Measurements from ENCODE around the gene FAM110A. TPM values are rescaled to one million over a fixed set of nuclear protein-coding genes. Genes with fewer than 3 reads are reported as not detected.
A peak's percentile ranks its signal among the peaks of the same experiment; 100 is the strongest.

The FAM110A gene
- total and polyA plus RNA-seq, 9 of the 15 experiments (the other 6 are each of a cell fraction or from before 2014, with no cell fraction given), result 0.73 to 15.5 (median 3.6) TPM

GRCh38 chr20:824916-825315 lies 8.6 kb upstream of the FAM110A start:
- Histone ChIP-seq H3K9me3 (replicated peaks; ENCODE audit: control insufficient read depth, insufficient read depth, low read depth, low read length) (peaks cover 9% of the 10 kb centered on the region), H3K27me3 (ENCODE audit: control insufficient read depth in 2 of 2, insufficient read depth in 2 of 2, low read length in 2 of 2) (no peaks in the 10 kb centered on the region), H3K79me2 (ENCODE audit: control insufficient read depth, insufficient read depth, low read length) (no peaks in the 10 kb centered on the region), H3K36me3 (ENCODE audit: control insufficient read depth, insufficient read depth, low read length) (no peaks in the 10 kb centered on the region), H4K20me1 (replicated peaks; ENCODE audit: control insufficient read depth, insufficient read depth, low read length) (no peaks in the 10 kb centered on the region), H3K4me1 (replicated peaks in 1 of 2; ENCODE audit: control insufficient read depth in 2 of 2, insufficient read depth in 2 of 2, low read length in 2 of 2) (peaks cover 37 to 46% of the 10 kb centered on the region in 2 experiments), H3K4me2 (ENCODE audit: insufficient read depth, low read length) (no peak overlapping the region), H3K4me3 (no peak overlapping the region), H3K9me1 (ENCODE audit: control insufficient read depth, insufficient read depth, low read length) (no peaks in the 10 kb centered on the region), H2AFZ (ENCODE audit: low read depth, low read length) (no peak overlapping the region), H3K27ac (ENCODE audit: extremely low read depth, low read depth, low read length) (no peak overlapping the region), H3K9ac (ENCODE audit: insufficient read depth in 1 of 2, low read depth in 2 of 2, low read length in 2 of 2) (no peak overlapping the region)
- DNase-seq (ENCODE audit: extremely low read depth in 1 of 4, low spot score in 3 of 4) (no peak), ATAC-seq (no peak), FAIRE-seq (no peak)
- 70% methylated on average over 3 of the region's 4 CpGs for whole genome bisulfite sequencing (ENCODE audit: insufficient coverage, low coverage, missing lambda C conversion rate)
- in situ Hi-C loops (cut with MboI) (no loop called here), intact Hi-C loops (cut with micrococcal nuclease) (no loop called here)
- no TSS peak for BruUV-seq (replicated peaks)
- ChIA-PET POLR2A (interaction anchor here (0.6 kb wide), 1 partner anchor 280 kb away, joined by 3 read pairs; no protein-coding TSS in a partner anchor), CTCF (ENCODE audit: low intra/inter-chr PET ratio) (no interaction called here)
- TF ChIP-seq RNF219 (CRISPR knock-in tag; IDR thresholded peaks at IDR 0.05), result no peak

GRCh38 chr20:825710-826421 lies 7.6 kb upstream of the FAM110A start:
- Histone ChIP-seq H3K4me2 (ENCODE audit: insufficient read depth, low read length) (no peak overlapping the region), H2AFZ (ENCODE audit: low read depth, low read length) (0 out of 2 replicates have a peak overlapping the region, but pooled peaks have one; percentile 32), H3K9me1 (ENCODE audit: control insufficient read depth, insufficient read depth, low read length) (no peaks in the 10 kb centered on the region), H3K27me3 (ENCODE audit: control insufficient read depth in 2 of 2, insufficient read depth in 2 of 2, low read length in 2 of 2) (no peaks in the 10 kb centered on the region), H3K9me3 (replicated peaks; ENCODE audit: control insufficient read depth, insufficient read depth, low read depth, low read length) (peaks cover 9% of the 10 kb centered on the region), H3K79me2 (ENCODE audit: control insufficient read depth, insufficient read depth, low read length) (no peaks in the 10 kb centered on the region), H3K27ac (ENCODE audit: extremely low read depth, low read depth, low read length) (no peak overlapping the region), H3K4me3 (no peak overlapping the region), H3K4me1 (replicated peaks in 1 of 2; ENCODE audit: control insufficient read depth in 2 of 2, insufficient read depth in 2 of 2, low read length in 2 of 2) (peaks cover 40 to 46% of the 10 kb centered on the region in 2 experiments), H4K20me1 (replicated peaks; ENCODE audit: control insufficient read depth, insufficient read depth, low read length) (no peaks in the 10 kb centered on the region), H3K9ac (ENCODE audit: insufficient read depth in 1 of 2, low read depth in 2 of 2, low read length in 2 of 2) (no peak overlapping the region), H3K36me3 (ENCODE audit: control insufficient read depth, insufficient read depth, low read length) (no peaks in the 10 kb centered on the region)
- intact Hi-C loops (cut with micrococcal nuclease) (no loop called here), in situ Hi-C loops (cut with MboI) (no loop called here)
- no TSS peak for BruUV-seq (replicated peaks)
- POLR2A ChIA-PET, result no interaction called here
- no peak for ATAC-seq
- CTCF ChIA-PET (ENCODE audit: low intra/inter-chr PET ratio), result no interaction called here
- no peak for FAIRE-seq
- DNase-seq (ENCODE audit: extremely low read depth in 1 of 4, low spot score in 3 of 4), result peak in 1 of 4 experiments; percentile 28
- WGBS (ENCODE audit: insufficient coverage, low coverage, missing lambda C conversion rate), result 78% methylated on average over 9 of the region's 9 CpGs
- TF ChIP-seq SMARCB1 (IDR thresholded peaks at IDR 0.05; ENCODE audit: insufficient read length, low read depth) (no peak), STAG1 (CRISPR knock-in tag; IDR thresholded peaks at IDR 0.05; ENCODE audit: borderline replicate concordance) (no peak), RBFOX2 (IDR thresholded peaks at IDR 0.05; ENCODE audit: low read depth, low read length) (no peak), DACH1 (IDR thresholded peaks at IDR 0.05; ENCODE audit: partially characterized antibody) (no peak), NFXL1 (CRISPR knock-in tag; IDR thresholded peaks at IDR 0.05) (no peak), ZHX1 (conservative IDR thresholded peaks at IDR 0.05; ENCODE audit: low read length) (no peak), KLF6 (CRISPR knock-in tag; IDR thresholded peaks at IDR 0.05; ENCODE audit: borderline replicate concordance) (no peak), GABPB2 (CRISPR knock-in tag; conservative IDR thresholded peaks at IDR 0.05) (no peak)
